HEK293 (cell line): ENCODE results near the gene RPL26.

Source experiments
- CTCF ChIA-PET: fragments of 350-600 bp; formaldehyde crosslinking; extraction: SDS; loops from one replicate; lab custom pipeline; 2021; ENCODE audit warnings: antibody characterized with exemption; lab: Yijun Ruan, JAX
- POLR2A ChIA-PET: fragments of 300-600 bp; formaldehyde crosslinking; extraction: SDS; loops from one replicate; lab custom pipeline; 2020; ENCODE audit warnings: antibody characterized with exemption, inconsistent platforms; lab: Yijun Ruan, JAX
- H3K27ac ChIP-seq: fragments of 200-500 bp; sonication (Bioruptor generic); 2 replicates; pipeline ENCODE4 v1.5.1; 2014; ENCODE audit warnings: low read depth, low read length, control low read depth, inconsistent platforms; ENCODE audit errors: extremely low read depth
- H3K36me3 ChIP-seq, 2 experiments: fragments of 200-500 bp in 1 of 2; sonication (Bioruptor generic) in 1 of 2; 1 replicate in 1 of 2; 2 replicates in 1 of 2; pipeline ENCODE4 v1.5.1; 2014 to 2017; ENCODE audit warnings: inconsistent platforms in 2 of 2, low read length in 2 of 2; ENCODE audit not compliant: control insufficient read depth in 2 of 2, insufficient read depth in 1 of 2
- H3K4me1 ChIP-seq: fragments of 200-500 bp; sonication (Bioruptor generic); 2 replicates; pipeline ENCODE4 v1.5.1; 2014; ENCODE audit warnings: mild to moderate bottlenecking, low read length, inconsistent platforms; ENCODE audit not compliant: control insufficient read depth, insufficient read depth
- H3K4me3 ChIP-seq: 2 replicates; pipeline ENCODE4 v1.5.1; 2011; ENCODE audit warnings: low read depth, mild to moderate bottlenecking, control low read depth, low read length, moderate library complexity
- H3K9me3 ChIP-seq: fragments of 200-500 bp; sonication (Bioruptor generic); 2 replicates; pipeline ENCODE4 v1.5.1; 2014; ENCODE audit warnings: low read depth, low read length, inconsistent platforms; ENCODE audit not compliant: control insufficient read depth, insufficient read depth
- OSR2 ChIP-seq: fragments of 450-650 bp; formaldehyde crosslinking; IDR thresholded peaks from 2 replicates; pipeline ENCODE4 v1.5.1; 2016; ENCODE audit warnings: missing biosample characterization, missing genetic modification characterization
- PRDM4 ChIP-seq: fragments of 450-650 bp; formaldehyde crosslinking; IDR thresholded peaks from 2 replicates; pipeline ENCODE4 v1.5.1; 2017; ENCODE audit warnings: missing biosample characterization, missing genetic modification characterization
- REST ChIP-seq: fragments of 450-650 bp; formaldehyde crosslinking; IDR thresholded peaks from 2 replicates; pipeline ENCODE4 v1.5.1; 2016; ENCODE audit warnings: missing biosample characterization, missing genetic modification characterization
- ZBTB11 ChIP-seq: fragments of 450-650 bp; formaldehyde crosslinking; conservative IDR thresholded peaks from 2 replicates; pipeline ENCODE4 v1.5.1; 2016; ENCODE audit warnings: low read depth, missing biosample characterization, missing genetic modification characterization
- ZBTB17 ChIP-seq: fragments of 450-650 bp; formaldehyde crosslinking; IDR thresholded peaks from 2 replicates; pipeline ENCODE4 v1.5.1; 2016; ENCODE audit warnings: missing biosample characterization, missing genetic modification characterization
- ZBTB44 ChIP-seq: fragments of 450-650 bp; IDR thresholded peaks from 2 replicates; pipeline ENCODE4 v1.5.1; 2018; ENCODE audit warnings: missing biosample characterization, mild to moderate bottlenecking, missing genetic modification characterization
- ZBTB49 ChIP-seq: fragments of 450-650 bp; formaldehyde crosslinking; IDR thresholded peaks from 2 replicates; pipeline ENCODE4 v1.5.1; 2016; ENCODE audit warnings: missing biosample characterization, missing genetic modification characterization, low read depth
- ZBTB6 ChIP-seq: fragments of 450-650 bp; formaldehyde crosslinking; IDR thresholded peaks from 2 replicates; pipeline ENCODE4 v1.5.1; 2017; ENCODE audit warnings: missing biosample characterization, missing genetic modification characterization
- ZNF132 ChIP-seq: fragments of 450-650 bp; formaldehyde crosslinking; IDR thresholded peaks from 2 replicates; pipeline ENCODE4 v1.5.1; 2017; ENCODE audit warnings: missing biosample characterization, missing genetic modification characterization, borderline replicate concordance
- ZNF239 ChIP-seq: fragments of 450-650 bp; formaldehyde crosslinking; IDR thresholded peaks from 2 replicates; pipeline ENCODE4 v1.5.1; 2016; ENCODE audit warnings: missing biosample characterization, missing genetic modification characterization
- ZNF302 ChIP-seq: fragments of 450-650 bp; formaldehyde crosslinking; IDR thresholded peaks from 2 replicates; pipeline ENCODE4 v1.5.1; 2016; ENCODE audit warnings: missing biosample characterization, missing genetic modification characterization, low read depth
- ZNF530 ChIP-seq: fragments of 450-650 bp; formaldehyde crosslinking; IDR thresholded peaks from 2 replicates; pipeline ENCODE4 v1.5.1; 2016; ENCODE audit warnings: low read depth, missing biosample characterization, missing genetic modification characterization
- ZNF600 ChIP-seq: fragments of 450-650 bp; formaldehyde crosslinking; IDR thresholded peaks from 2 replicates; pipeline ENCODE4 v1.5.1; 2016; ENCODE audit warnings: missing biosample characterization, missing genetic modification characterization
- ZNF645 ChIP-seq: fragments of 450-650 bp; formaldehyde crosslinking; IDR thresholded peaks from 2 replicates; pipeline ENCODE4; 2016; ENCODE audit warnings: missing biosample characterization, missing genetic modification characterization
- ZNF654 ChIP-seq: fragments of 450-650 bp; formaldehyde crosslinking; IDR thresholded peaks from 2 replicates; pipeline ENCODE4 v1.5.1; 2016; ENCODE audit warnings: low read depth, missing biosample characterization, missing genetic modification characterization
- ZNF660 ChIP-seq: fragments of 450-650 bp; IDR thresholded peaks from 2 replicates; pipeline ENCODE4 v1.5.1; 2018; ENCODE audit warnings: missing biosample characterization, mild to moderate bottlenecking, missing genetic modification characterization
- ZNF830 ChIP-seq: fragments of 450-650 bp; IDR thresholded peaks from 2 replicates; pipeline ENCODE4 v1.5.0; 2018; ENCODE audit warnings: missing biosample characterization, missing genetic modification characterization, low read depth, mild to moderate bottlenecking, moderate library complexity
- ZSCAN30 ChIP-seq: fragments of 450-650 bp; IDR thresholded peaks from 2 replicates; pipeline ENCODE4 v1.5.1; 2018; ENCODE audit warnings: missing biosample characterization, mild to moderate bottlenecking, missing genetic modification characterization, moderate library complexity

RPL26 gene

GRCh38 chr17:8409966-8410882, 27.2 kb upstream of the RPL26 start (continued):
- no peak for TF ChIP-seq ZNF302 (tag by site-specific recombination)
- TF ChIP-seq ZNF600 (tag by site-specific recombination): peak; percentile 95
- peak; percentile 91 for TF ChIP-seq ZNF654 (tag by site-specific recombination)
- no peak for TF ChIP-seq ZNF132 (tag by site-specific recombination)
- TF ChIP-seq ZSCAN30 (tag by site-specific recombination): 0 out of 2 replicates have a peak, but pooled peaks have one; percentile 55
- TF ChIP-seq ZBTB6 (tag by site-specific recombination): peak; percentile 80
- TF ChIP-seq ZNF645 (tag by site-specific recombination): no peak
- TF ChIP-seq ZNF660 (tag by site-specific recombination): 0 out of 2 replicates have a peak, but pooled peaks have one; percentile 66
- no peak for TF ChIP-seq ZBTB44 (tag by site-specific recombination)
- peak; percentile 26; the same call in 1 of the 2 replicates for TF ChIP-seq ZBTB11 (tag by site-specific recombination)
- TF ChIP-seq ZBTB17: peak; percentile 79
- peak; percentile 64; the same call in 1 of the 2 replicates for TF ChIP-seq ZNF530
- TF ChIP-seq PRDM4: no peak

- no peak overlapping the region for H3K27ac ChIP-seq
- ChIA-PET POLR2A (interaction anchor here (2.6 kb wide), 1 partner anchor 28 kb away, joined by 20 read pairs; the partner anchor contains the start of gene NDEL1), CTCF (interaction anchor here (0.6 to 2.6 kb wide), 7 partner anchors 12 to 377 kb away, joined by 3 to 28 read pairs (median 3); no protein-coding TSS in a partner anchor)
- no peaks in the 10 kb centered on the region for H3K36me3 ChIP-seq
- H3K9me3 ChIP-seq: no peaks in the 10 kb centered on the region
- H3K4me3 ChIP-seq: no peak overlapping the region
- H3K4me1 ChIP-seq: no peaks in the 10 kb centered on the region
- TF ChIP-seq ZBTB49 (tag by site-specific recombination) (no peak), ZNF239 (tag by site-specific recombination) (no peak), OSR2 (tag by site-specific recombination) (no peak), ZSCAN30 (tag by site-specific recombination) (no peak), ZNF132 (tag by site-specific recombination) (no peak), ZNF830 (tag by site-specific recombination) (no peak), REST (tag by site-specific recombination) (no peak)
These were observed 25.4 kb upstream of the RPL26 start for GRCh38 chr17:8408371-8408770.
